HG02588 (cell line): ENCODE data around the gene CEACAM19.
"Not testable (repeated sequence)": the region's sequence is repeated elsewhere in the genome, so short reads cannot be mapped to it uniquely, and the experiment has no call there.

ENCODE experiments used
- ATAC-seq: cut with Tn5 transposase; IDR thresholded peaks from one replicate; pipeline ENCODE4 v1.9.1; 2021; ENCODE audit warnings: mild to moderate bottlenecking, moderate library complexity; ENCODE audit not compliant: unreplicated experiment

Gene CEACAM19

DNA sequence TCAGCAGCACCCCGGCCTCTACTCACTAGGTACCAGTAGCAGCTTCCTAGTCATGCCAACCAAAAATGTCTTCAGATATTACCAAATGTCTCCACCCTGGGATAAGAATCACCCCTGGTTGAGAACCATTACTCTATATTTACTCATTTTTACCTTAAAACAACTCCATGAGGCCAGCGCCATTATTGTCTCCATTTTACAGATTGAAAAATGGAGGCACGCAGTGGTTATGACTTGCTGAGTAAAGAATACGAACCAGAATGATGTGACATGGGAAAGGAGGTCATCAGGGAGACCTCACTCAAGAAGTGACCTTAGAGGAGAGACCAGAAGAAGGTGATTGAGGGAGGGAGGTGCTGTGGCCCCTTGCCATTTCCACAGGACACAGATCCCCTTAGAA lies 2.2 kb downstream of the CEACAM19 start:
- ATAC-seq = no peak

DNA sequence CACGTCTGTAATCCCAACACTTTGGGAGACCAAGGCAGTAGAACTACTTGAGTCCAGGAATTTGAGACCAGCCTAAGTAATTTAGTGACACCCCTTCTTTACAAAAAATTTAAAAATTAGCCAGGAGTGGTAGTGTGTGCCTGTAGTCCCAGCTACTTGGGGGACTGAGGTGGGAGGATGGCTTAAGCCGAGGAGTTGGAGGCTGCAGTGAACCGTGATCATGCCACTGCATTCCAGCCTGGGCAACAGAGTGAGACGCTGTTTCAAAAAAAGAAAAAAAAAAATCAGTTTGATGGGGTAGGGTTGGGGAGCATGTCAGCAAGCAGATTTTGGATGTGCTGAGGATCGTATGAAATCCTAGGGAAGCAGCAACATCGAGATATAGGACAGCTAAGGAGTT lies 4.2 kb downstream of the CEACAM19 start:
- ATAC-seq = no peak

DNA sequence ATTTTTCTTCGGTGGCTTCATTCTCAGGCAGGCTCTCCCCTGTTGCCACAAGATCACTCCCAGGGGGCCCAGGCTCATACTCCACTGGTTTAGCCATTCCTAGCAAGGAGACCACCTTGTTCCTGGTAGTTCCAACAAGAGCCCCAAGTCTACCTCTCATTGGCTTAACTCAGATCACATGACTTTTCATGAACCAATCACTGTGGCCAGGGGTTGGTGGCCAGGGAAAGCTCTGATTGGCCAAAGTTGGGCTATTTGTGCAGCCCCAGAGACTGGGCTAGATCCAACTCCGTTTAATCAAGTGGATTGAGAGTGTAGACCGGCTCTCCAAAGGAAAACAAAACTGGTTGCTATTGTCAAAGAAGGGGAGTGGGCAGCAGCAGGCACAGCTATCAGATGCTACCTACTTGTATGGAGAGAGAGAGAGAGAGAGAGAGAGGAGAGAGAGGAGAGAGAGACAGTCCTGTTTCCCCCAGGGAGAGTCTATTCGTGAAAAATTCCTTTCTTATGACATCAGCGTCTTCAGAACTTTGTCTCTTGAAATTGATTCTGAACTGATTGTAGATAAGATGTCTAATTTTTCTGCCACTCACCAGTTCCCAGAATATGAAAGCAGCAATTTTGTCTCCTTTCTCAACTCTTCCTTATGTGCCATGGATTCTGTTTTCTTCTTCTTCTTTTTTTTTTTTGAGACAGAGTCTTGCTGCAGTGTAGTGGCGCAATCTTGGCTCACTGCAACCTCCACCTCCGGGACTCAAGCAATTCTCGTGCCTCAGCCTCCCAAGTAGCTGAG lies 5.9 kb downstream of the CEACAM19 start:
- ATAC-seq = no peak

DNA sequence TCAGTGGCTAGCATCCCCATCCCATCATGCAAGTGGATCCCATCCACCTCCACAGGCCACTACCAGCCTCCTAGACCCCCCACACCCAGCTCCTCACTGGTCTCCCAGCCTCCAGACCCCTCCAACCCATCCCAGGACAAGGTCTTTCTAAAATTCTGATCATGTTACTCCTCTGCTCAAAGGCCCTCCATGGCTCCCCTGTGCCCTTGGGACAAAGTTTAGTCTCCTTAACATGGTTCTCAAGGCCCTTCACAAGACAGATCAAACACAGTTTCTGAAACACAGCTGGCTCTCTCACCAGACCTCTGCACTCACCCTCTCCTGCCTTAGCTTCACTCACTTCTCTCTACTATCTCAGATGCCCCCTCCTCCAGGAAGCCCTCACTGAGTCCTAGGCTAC lies 9.3 kb downstream of the CEACAM19 start:
- ATAC-seq = no peak

DNA sequence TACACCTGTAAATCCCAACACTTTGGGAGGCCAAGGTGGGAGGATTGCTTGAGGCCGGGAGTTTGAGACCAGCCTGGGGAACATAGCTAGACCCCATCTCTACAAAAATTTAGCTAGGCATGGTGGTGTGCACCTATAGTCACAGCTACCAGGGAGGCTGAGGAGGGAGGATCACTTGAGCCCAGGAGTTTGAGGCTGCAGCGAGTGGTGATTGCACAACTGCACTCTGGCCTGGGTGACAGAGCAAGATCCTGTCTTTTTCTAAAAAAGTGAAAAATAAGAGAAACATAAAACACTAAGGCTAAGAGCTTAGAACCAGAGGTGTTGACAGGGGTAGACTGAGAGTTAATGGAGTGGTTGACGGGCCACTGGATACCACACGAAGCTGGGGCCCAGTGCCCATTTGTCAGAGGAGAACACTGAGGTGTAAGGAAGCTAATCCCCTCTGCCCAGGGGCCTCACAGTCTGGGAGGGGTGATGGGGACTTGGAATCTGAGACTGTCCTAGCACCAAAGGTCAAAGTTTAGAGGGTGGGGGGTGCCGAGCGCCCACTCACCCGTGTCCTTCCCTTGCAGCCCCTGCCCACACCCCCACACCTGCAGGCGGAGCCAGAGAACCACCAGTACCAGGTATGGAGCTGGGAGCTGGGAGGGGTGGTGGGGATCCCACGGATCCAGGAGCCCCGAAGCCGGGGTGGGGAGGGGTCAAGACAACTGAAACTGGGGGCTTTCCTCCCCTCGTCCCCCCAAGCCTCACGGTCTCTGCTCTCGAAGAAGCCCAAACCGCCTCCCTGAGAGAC lies 10.9 kb downstream of the CEACAM19 start:
- no peak for ATAC-seq

DNA sequence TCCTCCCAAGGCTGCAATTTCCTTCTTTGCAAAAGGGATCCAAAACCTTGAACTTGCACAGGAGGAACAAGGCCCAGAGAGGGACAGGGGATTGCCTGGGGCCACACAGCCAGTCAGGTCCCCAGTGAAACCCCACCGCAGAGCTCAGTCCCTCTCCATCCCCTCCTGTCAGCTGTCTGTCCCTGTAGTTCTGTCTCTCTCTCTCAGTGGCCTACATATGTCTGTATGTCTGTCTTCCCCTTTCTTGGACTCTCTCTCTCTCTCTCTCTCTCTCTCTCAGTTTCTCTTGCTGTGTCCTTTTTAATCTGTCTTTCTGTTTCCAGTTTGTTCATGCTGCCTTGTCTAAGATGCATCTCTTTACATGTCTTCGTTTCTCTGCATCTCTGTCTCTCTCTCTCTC lies 11.5 kb downstream of the CEACAM19 start:
- no peak for ATAC-seq

DNA sequence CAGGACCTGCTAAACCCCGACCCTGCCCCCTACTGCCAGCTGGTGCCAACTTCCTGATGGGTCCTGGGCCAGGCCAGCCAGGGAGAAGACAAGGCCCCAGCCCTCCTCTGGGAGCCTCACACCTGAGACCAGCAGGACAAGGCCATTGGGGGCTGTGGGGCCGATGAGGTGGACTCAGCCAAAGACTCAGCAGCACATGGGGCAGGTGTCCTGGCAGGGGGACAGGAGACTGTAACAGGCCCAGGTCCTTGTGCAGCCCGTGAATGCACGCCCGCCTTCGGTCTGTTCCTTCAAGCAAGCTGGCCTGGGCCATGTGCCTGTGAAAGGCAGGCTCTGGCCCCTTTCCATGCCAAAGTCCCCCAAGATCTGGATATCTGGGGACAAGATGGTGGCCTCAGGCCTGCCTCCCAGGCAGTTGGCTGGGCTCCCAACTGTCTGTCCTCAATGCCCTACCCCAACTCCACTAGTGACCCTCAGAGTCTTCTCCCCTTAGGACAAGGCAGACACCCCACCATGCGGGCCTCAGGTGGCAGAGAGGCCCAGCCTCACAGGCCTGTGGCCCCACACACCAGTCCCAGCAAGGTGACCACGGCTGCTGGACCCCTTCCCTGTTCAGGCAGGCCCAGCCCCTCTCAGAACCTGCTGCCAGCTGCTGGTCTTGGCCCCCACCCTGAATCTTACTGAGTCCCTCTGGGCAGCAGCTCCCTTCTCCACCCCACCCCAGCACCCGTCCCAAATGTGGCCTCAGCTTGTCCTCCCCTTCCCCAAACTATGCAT lies 12.3 kb downstream of the CEACAM19 start:
- no peak for ATAC-seq

DNA sequence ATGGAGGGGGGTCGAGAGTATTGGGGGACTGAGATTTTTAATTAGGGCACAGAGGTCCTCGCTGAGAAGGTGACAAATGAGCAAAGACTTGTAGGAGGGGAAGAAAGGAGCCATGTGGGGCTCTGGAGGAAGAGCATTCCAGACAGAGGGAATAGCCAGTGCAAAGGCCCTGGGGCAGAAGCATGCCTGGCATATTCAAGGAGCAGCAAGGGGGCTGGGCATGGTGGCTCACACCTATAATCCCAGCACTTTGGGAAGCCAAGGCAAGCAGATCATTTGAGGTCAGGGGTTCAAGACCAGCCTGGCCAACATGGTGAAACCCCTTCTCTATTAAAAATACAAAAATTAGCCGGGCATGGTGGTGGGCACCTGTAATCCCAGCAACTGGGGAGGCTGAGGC lies 13.1 kb downstream of the CEACAM19 start:
- ATAC-seq = not testable (repeated sequence)

DNA sequence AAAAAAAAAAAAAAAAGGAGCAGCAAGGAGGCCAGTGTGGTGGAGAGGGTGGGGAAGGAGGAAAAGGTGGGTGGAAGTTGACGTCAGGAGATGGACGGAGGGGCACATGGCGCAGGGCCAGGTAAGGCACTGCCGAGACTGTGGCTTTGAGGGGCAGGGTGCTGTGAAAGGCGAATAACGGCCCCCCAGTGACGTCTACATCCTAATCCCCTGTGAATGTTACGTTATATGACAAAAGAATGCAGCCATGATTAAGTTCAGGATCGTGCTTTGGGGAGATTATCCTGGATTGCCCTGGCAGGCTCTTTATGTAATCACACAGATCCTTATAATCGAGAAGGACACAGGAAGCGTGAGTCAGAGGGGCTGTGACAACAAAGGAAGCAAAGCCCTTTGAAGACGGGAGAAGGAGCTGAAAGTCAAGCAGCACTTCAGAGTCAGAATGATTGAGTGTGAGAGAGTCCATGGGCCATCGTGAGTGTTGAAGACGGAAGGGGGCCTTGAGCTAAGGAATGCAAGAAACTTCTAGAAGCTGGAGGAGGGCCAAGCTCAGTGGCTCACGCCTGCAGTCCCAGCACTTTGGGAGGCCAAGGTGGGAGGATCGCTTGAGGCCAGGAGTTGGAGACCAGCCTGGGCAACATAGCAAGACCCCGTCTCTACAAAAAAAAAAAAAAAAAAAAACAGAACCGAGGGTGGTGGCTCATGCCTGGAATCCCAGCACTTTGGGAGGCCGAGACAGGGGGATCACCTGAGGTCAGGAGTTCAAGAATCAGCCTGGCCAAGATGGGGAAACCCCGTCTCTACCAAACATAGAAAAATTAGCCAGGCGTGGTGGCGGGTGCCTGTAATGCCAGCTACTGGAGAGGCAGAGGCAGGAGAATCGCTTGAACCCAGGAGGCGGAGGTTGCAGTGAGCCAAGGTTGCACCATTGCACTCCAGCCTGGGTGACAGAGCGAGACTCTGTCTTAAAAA lies 13.9 kb downstream of the CEACAM19 start:
- no peak for ATAC-seq

DNA sequence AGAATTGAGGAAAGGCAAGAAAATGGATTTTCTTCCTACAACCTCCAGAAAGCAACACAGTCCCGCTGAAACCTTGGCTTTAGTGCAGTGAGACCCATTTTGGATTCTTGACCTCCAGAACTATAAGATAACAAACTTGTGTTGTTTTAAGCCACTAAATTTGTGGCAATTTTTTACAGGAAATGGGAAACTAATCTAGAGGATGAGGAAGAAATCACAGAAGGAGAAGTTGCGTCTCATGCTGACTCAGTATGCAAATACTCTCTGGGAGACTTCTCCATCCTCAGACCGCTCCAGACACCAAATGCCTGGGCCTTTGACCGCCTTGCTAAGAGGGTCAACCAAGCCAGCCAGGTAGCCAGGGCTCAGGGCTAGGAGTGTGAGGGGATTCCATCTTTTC lies 14.6 kb downstream of the CEACAM19 start:
- no peak for ATAC-seq

DNA sequence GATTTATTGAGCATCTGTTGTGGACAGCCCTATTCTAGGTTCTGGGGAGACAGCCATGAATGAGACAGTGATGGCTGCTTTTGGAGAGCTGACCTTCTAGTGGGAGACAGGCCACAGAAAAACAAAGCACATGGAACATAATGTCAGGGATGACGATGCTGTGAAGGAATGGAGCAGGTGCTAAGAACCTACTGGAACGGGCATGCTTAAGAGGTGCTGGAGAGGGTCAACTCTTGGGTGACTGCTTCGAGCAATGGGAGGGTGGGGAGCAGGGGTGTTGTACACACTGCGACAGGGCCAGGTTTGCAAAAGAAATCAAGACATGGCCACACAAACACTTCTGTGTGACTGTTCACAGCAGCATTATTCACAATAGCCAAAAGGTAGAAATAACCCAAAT lies 15.6 kb downstream of the CEACAM19 start:
- no peak for ATAC-seq

DNA sequence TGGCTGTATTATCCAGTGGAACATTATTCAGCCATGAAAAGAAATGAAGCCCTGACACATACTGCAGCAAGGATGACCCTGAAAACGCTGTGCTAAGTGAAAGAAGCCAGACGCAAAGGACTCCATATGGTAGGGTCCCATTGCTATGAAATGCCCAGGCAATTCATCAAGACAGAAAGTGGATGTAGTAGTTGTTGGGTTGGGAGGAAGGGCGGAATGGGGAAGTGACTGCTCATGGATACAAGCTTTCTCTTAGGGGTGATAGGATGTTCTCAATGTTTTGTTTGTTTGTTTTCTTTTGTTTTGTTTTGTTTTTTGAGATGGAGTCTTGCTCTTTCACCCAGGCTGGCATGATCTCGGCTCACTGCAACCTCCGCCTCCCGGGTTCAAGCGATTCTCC lies 16.6 kb downstream of the CEACAM19 start:
- no peak for ATAC-seq

DNA sequence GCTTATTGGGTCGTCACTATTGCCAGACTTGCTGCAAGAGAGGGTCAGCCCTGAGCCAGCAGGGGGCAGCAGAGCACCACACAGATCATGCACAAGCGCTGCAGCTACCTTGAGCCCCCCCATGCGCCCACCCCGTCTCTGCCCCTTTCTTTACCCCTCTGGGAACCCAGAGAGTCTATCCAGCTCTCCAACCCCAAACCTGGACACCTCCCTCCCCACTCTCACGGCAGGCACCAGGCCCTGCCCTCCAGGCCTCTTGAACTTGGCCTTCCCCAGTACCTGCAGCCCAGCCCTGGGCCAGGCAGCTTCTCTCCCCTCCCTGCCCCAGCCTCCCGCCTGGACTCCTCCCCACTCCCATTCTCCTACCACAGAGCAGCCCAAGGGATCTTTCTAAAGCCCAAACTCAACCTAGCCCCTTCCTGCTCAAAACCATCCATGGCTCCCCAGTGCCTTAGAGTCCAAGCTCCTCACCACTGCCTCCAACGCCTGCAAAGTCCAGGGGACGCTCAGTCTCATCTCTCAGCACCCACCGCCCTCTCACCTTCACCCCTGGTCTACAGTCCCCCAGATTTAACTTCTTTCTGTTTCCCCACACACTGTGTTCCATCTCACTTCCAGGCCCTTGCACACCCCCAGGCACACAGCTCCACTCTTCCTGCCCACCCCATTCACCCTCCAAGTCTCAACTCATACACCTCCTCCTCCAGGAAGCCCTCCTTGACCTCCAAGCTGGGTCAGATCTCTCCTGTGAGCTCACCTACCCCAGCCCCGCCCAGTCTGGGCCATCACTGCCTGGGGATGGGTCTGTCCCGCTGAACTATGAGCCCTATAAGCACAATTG lies 18.2 kb downstream of the CEACAM19 start:
- ATAC-seq = no peak

DNA sequence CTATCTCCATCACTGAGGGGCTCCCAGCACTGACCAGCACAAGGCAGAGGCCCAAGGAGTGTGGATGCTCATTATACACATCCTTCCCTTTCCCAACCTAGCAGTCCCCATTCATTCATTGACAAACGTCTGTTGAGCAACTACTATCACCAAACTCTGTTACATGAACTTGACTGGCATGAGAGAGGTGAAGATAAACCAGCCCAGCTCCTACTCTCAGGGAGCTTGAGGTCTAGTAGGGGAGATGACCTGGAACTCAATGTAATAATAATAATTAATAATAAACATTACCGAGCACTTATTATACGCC lies 18.8 kb downstream of the CEACAM19 start:
- no peak for ATAC-seq

DNA sequence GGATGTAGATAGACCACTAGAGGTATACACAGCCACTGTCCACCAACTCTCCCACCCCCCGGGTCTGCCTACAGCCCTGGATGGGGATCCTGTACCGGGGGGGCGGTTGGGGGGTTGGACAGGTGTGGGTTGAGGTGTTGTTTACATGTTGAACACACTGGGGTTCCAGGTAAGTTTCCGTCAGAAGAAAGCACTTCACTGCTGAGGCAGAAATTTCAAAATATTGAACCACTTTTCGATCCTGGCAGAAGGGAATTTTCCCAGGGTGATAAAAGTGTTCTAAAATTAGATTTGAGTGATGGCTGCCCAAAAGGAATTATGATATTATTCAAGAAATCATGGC lies 21.1 kb downstream of the CEACAM19 start:
- ATAC-seq = no peak

DNA sequence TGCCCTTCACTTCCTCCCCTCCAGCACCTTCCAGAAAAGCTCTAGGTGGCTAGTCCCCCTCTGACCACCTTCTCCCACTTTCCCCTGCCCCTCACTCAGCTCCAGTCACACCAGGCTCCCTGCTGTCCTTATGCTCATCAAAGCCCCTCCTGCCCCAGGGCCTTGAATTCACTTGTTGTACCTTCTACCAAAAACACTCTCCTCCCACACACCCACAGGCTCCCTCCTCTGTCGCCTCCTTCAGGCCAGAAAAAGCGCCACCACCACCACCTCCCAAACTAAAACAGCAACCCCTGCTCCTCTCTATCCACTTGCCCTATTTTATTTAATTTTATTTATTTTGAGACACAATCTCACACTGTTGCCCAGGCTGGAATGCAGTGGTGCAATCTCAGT lies 22.9 kb downstream of the CEACAM19 start:
- ATAC-seq = no peak

DNA sequence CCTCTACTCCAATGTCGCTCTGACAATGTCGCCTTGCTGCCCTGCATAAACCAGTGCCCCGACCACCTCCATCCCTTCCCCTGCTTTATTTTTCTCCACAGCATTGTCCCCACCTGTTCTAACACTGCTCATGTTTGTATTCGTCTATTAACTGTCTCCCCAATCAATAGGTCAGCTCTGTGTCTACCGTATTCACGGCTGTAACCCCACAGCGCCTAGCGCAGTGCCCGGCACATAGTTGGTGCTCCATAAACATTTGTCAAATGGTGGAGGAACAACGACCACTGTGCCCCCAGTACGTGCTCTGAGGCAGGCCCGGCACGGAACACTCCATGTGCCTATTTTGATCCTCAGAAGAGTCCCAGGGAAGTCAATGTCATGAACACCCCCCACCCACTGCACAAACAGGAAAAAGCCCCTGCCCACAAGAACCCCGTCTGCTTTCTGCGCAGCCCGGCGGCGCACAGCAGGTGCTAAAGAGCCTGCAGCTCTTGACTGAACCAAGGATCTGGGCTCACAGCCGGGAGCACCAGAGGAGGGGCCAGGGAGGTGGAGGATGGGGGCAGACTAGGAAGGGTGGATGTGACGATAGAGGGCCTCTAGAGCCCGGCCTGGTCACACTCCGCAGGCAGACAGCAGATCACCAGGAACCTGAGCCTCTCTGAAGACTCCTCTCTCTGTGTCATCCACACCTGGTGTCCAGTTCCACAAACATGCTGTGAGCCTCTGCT lies 25.8 kb downstream of the CEACAM19 start:
- ATAC-seq = no peak

DNA sequence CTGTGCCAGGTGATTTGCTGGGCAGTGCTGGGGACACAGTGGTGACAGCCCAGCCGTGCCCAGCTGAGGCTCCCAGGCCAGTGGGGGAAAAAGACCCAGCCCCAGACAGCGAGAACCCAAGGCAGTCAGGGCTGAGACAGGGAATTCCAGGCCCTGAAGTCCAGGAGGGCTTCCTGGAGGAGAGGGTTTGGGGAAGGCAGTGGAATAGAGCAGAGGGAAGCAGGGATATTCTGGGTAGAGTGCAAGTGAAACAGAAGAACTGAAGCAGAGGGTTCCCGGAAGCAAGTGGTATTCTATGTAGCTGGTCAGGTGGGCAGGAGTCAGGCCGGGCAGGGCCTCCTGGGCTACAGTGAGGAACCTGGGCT lies 26.4 kb downstream of the CEACAM19 start:
- ATAC-seq = no peak

DNA sequence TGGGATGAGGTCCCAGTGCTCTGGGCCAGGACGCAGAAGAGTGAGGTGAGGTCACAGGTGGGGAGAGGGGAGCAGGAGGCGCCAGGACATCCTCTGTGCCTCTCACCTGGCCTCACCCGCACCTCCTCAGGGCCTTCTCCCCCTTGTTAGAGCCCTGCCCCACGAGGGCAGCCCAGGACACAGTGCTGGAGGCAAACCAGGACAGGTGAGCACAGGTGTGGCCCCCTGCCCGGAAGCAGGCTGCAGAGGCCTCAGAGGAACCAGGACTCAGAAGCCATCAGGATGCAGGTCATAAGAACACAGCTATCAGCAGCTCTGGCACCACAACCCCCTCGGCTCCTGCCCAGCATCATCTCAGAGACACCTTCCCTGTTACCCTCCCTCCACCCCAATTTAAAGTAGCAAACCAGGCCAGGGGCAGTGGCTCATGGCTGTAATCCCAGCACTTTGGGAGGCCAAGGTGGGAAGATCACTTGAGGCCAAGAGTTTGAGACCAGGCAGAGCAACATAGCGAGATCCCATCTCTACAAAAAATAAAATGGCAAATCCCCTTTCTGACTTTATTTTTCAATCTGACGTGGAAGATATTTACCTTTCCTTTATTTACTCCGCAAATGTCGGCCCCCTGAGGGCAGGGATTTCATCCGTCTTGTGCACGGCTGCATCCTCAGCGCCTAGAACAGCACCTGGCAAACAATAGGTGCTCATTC lies 27.4 kb downstream of the CEACAM19 start, which contains the start of gene CEACAM16:
Gene CEACAM16, plus strand, starts transcription at position 660 of the 710 bp plus-strand sequence. CDS start 2,306 bp downstream, outside the sequence.
- no peak for ATAC-seq
